HCT116 (cell line): ENCODE results near the gene CMIP.

ENCODE experiments used
- CEBPB ChIP-seq: IDR thresholded peaks from 2 replicates; pipeline ENCODE4 v1.6.1; 2012; ENCODE audit warnings: low read depth
- EZH2 ChIP-seq: fragments of 200-600 bp; sonication (generic); IDR thresholded peaks from 2 replicates; pipeline ENCODE4 v1.6.1; 2017; ENCODE audit warnings: antibody characterized with exemption, mixed run types
- EZH2phosphoT487 ChIP-seq: fragments of 200-600 bp; IDR thresholded peaks from 2 replicates; pipeline ENCODE4 v1.6.1; 2018; ENCODE audit warnings: antibody characterized with exemption, borderline replicate concordance
- MAX ChIP-seq: IDR thresholded peaks from 2 replicates; pipeline ENCODE4 v1.6.1; 2012
- POLR2A ChIP-seq: IDR thresholded peaks from 2 replicates; pipeline ENCODE4 v1.7.0; 2011; ENCODE audit warnings: borderline replicate concordance; ENCODE audit not compliant: insufficient read depth, insufficient read length; ENCODE audit errors: extremely low read depth
- POLR2AphosphoS5 ChIP-seq: IDR thresholded peaks from 2 replicates; pipeline ENCODE4 v1.6.1; 2011; ENCODE audit warnings: mild to moderate bottlenecking, low read depth, low read length, moderate library complexity
- TCF7L2 ChIP-seq: IDR thresholded peaks from 2 replicates; pipeline ENCODE4 v1.7.0; 2011; ENCODE audit warnings: borderline replicate concordance, inconsistent platforms; ENCODE audit not compliant: insufficient read depth, insufficient read length; ENCODE audit errors: extremely low read depth
- YY1 ChIP-seq: IDR thresholded peaks from 2 replicates; pipeline ENCODE4 v1.6.1; 2011; ENCODE audit warnings: low read length, low read depth, moderate library complexity, mild to moderate bottlenecking; ENCODE audit not compliant: insufficient replicate concordance; ENCODE audit errors: extremely low read depth
- ZBTB33 ChIP-seq: IDR thresholded peaks from 2 replicates; pipeline ENCODE4 v1.6.1; 2011; ENCODE audit warnings: mild to moderate bottlenecking, low read length, moderate library complexity; ENCODE audit not compliant: insufficient replicate concordance; ENCODE audit errors: extremely low read depth
- ZFX ChIP-seq: fragments of 450-650 bp; IDR thresholded peaks from 2 replicates; pipeline ENCODE4 v1.6.1; 2017
- ZNF274 ChIP-seq: fragments of 200-500 bp; sonication (Bioruptor generic); IDR thresholded peaks from 2 replicates; pipeline ENCODE4 v1.6.1; 2014; ENCODE audit warnings: mild to moderate bottlenecking, low read depth, low read length, inconsistent platforms
- TF ChIP-seq, protein P1 (sequence below), 3 experiments: fragments of 200-600 bp in 1 of 3; sonication (generic) in 1 of 3; IDR thresholded peaks in 2 of 3; conservative IDR thresholded peaks in 1 of 3; 2 replicates each; pipeline ENCODE4 v1.5.1; 2012 to 2017; ENCODE audit warnings: low read depth in 2 of 3, low read length in 2 of 3, antibody characterized with exemption in 1 of 3, borderline replicate concordance in 1 of 3, control low read depth in 1 of 3, mild to moderate bottlenecking in 1 of 3, mixed read lengths in 1 of 3, mixed run types in 1 of 3, moderate library complexity in 1 of 3; ENCODE audit not compliant: insufficient read depth in 1 of 3

DNA sequence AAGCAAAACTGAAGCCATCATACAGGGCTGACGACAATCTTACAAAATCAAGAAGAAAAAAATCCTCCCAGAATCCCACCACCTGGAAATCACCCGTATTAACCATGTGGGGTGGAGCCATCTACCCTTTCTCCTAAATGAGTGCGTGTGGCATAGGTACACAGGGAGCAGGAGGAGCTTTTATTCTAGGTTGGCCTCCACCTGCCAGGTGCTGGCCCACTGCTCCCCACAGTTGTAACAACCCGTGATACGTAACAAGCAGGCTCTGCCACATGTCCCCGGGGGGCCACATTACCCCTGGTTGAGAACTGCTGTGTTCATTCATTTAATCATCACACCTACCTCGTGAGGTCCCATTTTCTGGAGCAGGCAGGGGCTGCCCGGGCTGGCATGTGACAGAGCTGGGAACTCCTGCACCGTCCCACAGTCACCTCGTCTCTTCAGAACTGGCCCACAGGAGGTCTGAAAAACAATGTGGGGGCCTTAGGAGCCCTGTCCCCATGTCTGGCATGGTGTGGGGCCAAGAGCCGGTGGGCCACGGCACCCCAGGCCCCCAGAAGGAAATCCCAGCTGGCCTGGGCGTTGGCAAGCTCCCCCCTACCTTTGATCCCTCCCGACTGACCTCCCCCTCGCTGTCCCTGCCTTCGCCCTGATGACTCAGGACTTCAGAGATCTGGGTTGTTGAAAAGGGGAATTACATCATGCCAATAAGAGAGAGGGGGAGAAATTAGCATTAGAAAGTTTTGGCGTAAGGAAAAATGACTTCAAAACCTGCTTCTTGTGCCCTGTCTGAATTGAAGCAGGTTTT is 12.9 kb downstream of the CMIP start:
- TF ChIP-seq, protein P1, sequence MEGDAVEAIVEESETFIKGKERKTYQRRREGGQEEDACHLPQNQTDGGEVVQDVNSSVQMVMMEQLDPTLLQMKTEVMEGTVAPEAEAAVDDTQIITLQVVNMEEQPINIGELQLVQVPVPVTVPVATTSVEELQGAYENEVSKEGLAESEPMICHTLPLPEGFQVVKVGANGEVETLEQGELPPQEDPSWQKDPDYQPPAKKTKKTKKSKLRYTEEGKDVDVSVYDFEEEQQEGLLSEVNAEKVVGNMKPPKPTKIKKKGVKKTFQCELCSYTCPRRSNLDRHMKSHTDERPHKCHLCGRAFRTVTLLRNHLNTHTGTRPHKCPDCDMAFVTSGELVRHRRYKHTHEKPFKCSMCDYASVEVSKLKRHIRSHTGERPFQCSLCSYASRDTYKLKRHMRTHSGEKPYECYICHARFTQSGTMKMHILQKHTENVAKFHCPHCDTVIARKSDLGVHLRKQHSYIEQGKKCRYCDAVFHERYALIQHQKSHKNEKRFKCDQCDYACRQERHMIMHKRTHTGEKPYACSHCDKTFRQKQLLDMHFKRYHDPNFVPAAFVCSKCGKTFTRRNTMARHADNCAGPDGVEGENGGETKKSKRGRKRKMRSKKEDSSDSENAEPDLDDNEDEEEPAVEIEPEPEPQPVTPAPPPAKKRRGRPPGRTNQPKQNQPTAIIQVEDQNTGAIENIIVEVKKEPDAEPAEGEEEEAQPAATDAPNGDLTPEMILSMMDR (IDR thresholded peaks at IDR 0.05 in 2 of 3, conservative IDR thresholded peaks at IDR 0.05 in 1 of 3; ENCODE audit: borderline replicate concordance in 1 of 3, insufficient read depth in 1 of 3, low read depth in 2 of 3, low read length in 2 of 3), result no peak
- TF ChIP-seq ZBTB33 (no peak), POLR2AphosphoS5 (0 out of 2 replicates have a peak, but pooled peaks have one; percentile 19), YY1 (no peak), POLR2A (no peak), CEBPB (peak; percentile 83), ZFX (no peak), TCF7L2 (peak; percentile 89), MAX (peak; percentile 31; the same call in 1 of the 2 replicates), ZNF274 (no peak), EZH2phosphoT487 (no peak), EZH2 (no peak)
